ENCODE data around the gene MR1. TPM values are rescaled to one million over a fixed set of nuclear protein-coding genes. Genes with fewer than 3 reads are reported as not detected.

Gene MR1
- polyA plus RNA-seq, 1 donor (not counting 4 experiments of a cell fraction or from before 2014, with no cell fraction given) = 32.3 TPM

DNA sequence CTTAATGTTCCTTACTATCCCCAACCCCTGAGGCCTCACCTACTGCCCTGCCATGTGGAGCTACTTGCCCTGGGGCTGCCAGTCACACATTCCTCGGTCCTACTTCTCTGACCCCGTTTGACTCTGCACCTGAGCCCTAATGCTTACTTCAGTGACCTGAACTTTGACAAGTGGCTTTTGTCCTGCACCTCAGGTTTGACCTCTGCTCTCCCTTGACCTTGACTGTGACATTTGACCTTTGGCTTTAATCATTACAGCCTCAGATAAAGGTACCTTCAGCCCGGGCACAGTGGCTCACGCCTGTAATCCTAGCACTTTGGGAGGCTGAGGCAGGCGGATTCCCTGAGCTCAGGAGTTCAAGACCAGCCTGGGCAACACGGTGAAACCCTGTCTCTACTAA lies 22.8 kb downstream of the MR1 start:
- no peak overlapping the region for H3K27ac ChIP-seq (ENCODE audit: control insufficient read depth, insufficient read depth, low read length)
- H3K79me2 ChIP-seq (ENCODE audit: control insufficient read depth, insufficient read depth, low read length) = no peaks in the 10 kb centered on the region
- H3K9ac ChIP-seq (ENCODE audit: control insufficient read depth, extremely low read depth, insufficient read depth, low read length) = no peak overlapping the region
- H2AFZ ChIP-seq (ENCODE audit: control insufficient read depth, low read length) = no peak overlapping the region
- H3K36me3 ChIP-seq (ENCODE audit: control insufficient read depth in 2 of 2, extremely low read depth in 1 of 2, insufficient read depth in 2 of 2, low read length in 2 of 2) = peaks cover 0 to 2% of the 10 kb centered on the region in 2 experiments
- no peak overlapping the region for H3K4me3 ChIP-seq (ENCODE audit: control insufficient read depth in 2 of 3, extremely low read depth in 1 of 3, insufficient read depth in 2 of 3, low read depth in 1 of 3, low read length in 3 of 3)
- no peak for TF ChIP-seq EZH2 (IDR thresholded peaks at IDR 0.05; ENCODE audit: low read length)
- TF ChIP-seq, protein P1, sequence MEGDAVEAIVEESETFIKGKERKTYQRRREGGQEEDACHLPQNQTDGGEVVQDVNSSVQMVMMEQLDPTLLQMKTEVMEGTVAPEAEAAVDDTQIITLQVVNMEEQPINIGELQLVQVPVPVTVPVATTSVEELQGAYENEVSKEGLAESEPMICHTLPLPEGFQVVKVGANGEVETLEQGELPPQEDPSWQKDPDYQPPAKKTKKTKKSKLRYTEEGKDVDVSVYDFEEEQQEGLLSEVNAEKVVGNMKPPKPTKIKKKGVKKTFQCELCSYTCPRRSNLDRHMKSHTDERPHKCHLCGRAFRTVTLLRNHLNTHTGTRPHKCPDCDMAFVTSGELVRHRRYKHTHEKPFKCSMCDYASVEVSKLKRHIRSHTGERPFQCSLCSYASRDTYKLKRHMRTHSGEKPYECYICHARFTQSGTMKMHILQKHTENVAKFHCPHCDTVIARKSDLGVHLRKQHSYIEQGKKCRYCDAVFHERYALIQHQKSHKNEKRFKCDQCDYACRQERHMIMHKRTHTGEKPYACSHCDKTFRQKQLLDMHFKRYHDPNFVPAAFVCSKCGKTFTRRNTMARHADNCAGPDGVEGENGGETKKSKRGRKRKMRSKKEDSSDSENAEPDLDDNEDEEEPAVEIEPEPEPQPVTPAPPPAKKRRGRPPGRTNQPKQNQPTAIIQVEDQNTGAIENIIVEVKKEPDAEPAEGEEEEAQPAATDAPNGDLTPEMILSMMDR (optimal IDR thresholded peaks at IDR 0.05 in 1 of 3, IDR thresholded peaks at IDR 0.05 in 1 of 3, conservative IDR thresholded peaks at IDR 0.05 in 1 of 3; ENCODE audit: extremely low read depth in 1 of 3, insufficient read depth in 2 of 3, low read length in 3 of 3) = no peak
- H3K9me1 ChIP-seq (ENCODE audit: control insufficient read depth, extremely low read depth, insufficient read depth, low read length) = no peaks in the 10 kb centered on the region
- dilution Hi-C loops (cut with MboI; ENCODE audit: extremely low pct_ligation_motif_present, low sequenced_read_pairs) = no loop called here
- H3K27me3 ChIP-seq (ENCODE audit: control insufficient read depth, extremely low read depth, insufficient read depth, low read length) = no peaks in the 10 kb centered on the region
- H3K4me1 ChIP-seq (ENCODE audit: control insufficient read depth, extremely low read depth, insufficient read depth, low read length) = no peaks in the 10 kb centered on the region
- peaks cover 3% of the 10 kb centered on the region for H3K9me3 ChIP-seq (ENCODE audit: control insufficient read depth, low read depth, low read length)
- no peaks in the 10 kb centered on the region for H4K20me1 ChIP-seq (ENCODE audit: control insufficient read depth, extremely low read depth, insufficient read depth, low read length)
- H3K4me2 ChIP-seq (ENCODE audit: control insufficient read depth, extremely low read depth, insufficient read depth, low read depth, low read length) = no peak overlapping the region
- FAIRE-seq (no peak), DNase-seq (ENCODE audit: low read depth, low spot score) (no peak)

DNA sequence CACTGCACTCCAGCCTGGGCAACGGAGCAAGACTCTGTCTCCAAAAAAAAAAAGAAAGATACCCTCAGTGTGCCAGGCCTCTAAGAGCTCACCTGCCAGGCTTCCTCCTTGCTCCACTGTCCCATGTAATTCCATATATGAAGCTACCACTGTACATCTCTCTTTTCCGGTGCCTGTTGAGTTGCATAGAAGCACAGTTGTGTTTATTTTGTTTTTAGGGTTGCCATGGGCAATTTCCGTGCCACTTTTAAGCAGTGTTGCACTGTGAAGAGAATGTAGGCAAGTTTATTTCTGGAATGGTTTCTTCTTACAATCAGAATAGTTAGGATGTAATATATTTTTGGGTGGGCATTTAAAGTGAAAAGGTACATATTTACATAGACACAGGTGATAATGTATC lies 23.3 kb downstream of the MR1 start:
- no peak overlapping the region for H3K4me2 ChIP-seq (ENCODE audit: control insufficient read depth, extremely low read depth, insufficient read depth, low read depth, low read length)
- no peak overlapping the region for H2AFZ ChIP-seq (ENCODE audit: control insufficient read depth, low read length)
- H4K20me1 ChIP-seq (ENCODE audit: control insufficient read depth, extremely low read depth, insufficient read depth, low read length) = no peaks in the 10 kb centered on the region
- no peaks in the 10 kb centered on the region for H3K4me1 ChIP-seq (ENCODE audit: control insufficient read depth, extremely low read depth, insufficient read depth, low read length)
- peaks cover 3% of the 10 kb centered on the region for H3K9me3 ChIP-seq (ENCODE audit: control insufficient read depth, low read depth, low read length)
- no peaks in the 10 kb centered on the region for H3K9me1 ChIP-seq (ENCODE audit: control insufficient read depth, extremely low read depth, insufficient read depth, low read length)
- no peaks in the 10 kb centered on the region for H3K79me2 ChIP-seq (ENCODE audit: control insufficient read depth, insufficient read depth, low read length)
- no peak for DNase-seq (ENCODE audit: low read depth, low spot score)
- no peak overlapping the region for H3K9ac ChIP-seq (ENCODE audit: control insufficient read depth, extremely low read depth, insufficient read depth, low read length)
- FAIRE-seq = no peak
- no peak for TF ChIP-seq EZH2 (IDR thresholded peaks at IDR 0.05; ENCODE audit: low read length)
- TF ChIP-seq, protein P1 (optimal IDR thresholded peaks at IDR 0.05 in 1 of 3, IDR thresholded peaks at IDR 0.05 in 1 of 3, conservative IDR thresholded peaks at IDR 0.05 in 1 of 3; ENCODE audit: extremely low read depth in 1 of 3, insufficient read depth in 2 of 3, low read length in 3 of 3) = no peak
- H3K27ac ChIP-seq (ENCODE audit: control insufficient read depth, insufficient read depth, low read length) = no peak overlapping the region
- H3K36me3 ChIP-seq (ENCODE audit: control insufficient read depth in 2 of 2, extremely low read depth in 1 of 2, insufficient read depth in 2 of 2, low read length in 2 of 2) = peaks cover 0 to 2% of the 10 kb centered on the region in 2 experiments
- no peak overlapping the region for H3K4me3 ChIP-seq (ENCODE audit: control insufficient read depth in 2 of 3, extremely low read depth in 1 of 3, insufficient read depth in 2 of 3, low read depth in 1 of 3, low read length in 3 of 3)
- dilution Hi-C loops (cut with MboI; ENCODE audit: extremely low pct_ligation_motif_present, low sequenced_read_pairs) = no loop called here
- no peaks in the 10 kb centered on the region for H3K27me3 ChIP-seq (ENCODE audit: control insufficient read depth, extremely low read depth, insufficient read depth, low read length)
